Transverse colon (tissue), 3 donors: ENCODE data around the gene PIK3C2G.

ENCODE experiments used
- POLR2A ChIP-seq: fragments of 450-650 bp; IDR thresholded peaks from one replicate; pipeline ENCODE4 v1.6.1; 2016; ENCODE audit warnings: antibody characterized with exemption, mild to moderate bottlenecking, moderate library complexity
- TF ChIP-seq, protein P1 (sequence below), 5 experiments: fragments of 200-600 bp in 3 of 5; fragments of 450-650 bp in 2 of 5; sonication (generic) in 3 of 5; IDR thresholded peaks; 1 replicate in 2 of 5; 2 replicates in 3 of 5; pipeline ENCODE4 v1.5.1; 2016 to 2017; ENCODE audit warnings: antibody characterized with exemption in 5 of 5, inconsistent platforms in 3 of 5, mild to moderate bottlenecking in 2 of 5, moderate library complexity in 1 of 5

GRCh38 chr12:18612971-18613370, 351.7 kb downstream of the PIK3C2G start:
- no peak for TF ChIP-seq POLR2A
- TF ChIP-seq, protein P1, sequence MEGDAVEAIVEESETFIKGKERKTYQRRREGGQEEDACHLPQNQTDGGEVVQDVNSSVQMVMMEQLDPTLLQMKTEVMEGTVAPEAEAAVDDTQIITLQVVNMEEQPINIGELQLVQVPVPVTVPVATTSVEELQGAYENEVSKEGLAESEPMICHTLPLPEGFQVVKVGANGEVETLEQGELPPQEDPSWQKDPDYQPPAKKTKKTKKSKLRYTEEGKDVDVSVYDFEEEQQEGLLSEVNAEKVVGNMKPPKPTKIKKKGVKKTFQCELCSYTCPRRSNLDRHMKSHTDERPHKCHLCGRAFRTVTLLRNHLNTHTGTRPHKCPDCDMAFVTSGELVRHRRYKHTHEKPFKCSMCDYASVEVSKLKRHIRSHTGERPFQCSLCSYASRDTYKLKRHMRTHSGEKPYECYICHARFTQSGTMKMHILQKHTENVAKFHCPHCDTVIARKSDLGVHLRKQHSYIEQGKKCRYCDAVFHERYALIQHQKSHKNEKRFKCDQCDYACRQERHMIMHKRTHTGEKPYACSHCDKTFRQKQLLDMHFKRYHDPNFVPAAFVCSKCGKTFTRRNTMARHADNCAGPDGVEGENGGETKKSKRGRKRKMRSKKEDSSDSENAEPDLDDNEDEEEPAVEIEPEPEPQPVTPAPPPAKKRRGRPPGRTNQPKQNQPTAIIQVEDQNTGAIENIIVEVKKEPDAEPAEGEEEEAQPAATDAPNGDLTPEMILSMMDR (IDR thresholded peaks at IDR 0.05) = no peak
